ENCODE data around the gene EPHA4.
A peak's percentile ranks its signal among the peaks of the same experiment; 100 is the strongest.

Gene EPHA4

DNA sequence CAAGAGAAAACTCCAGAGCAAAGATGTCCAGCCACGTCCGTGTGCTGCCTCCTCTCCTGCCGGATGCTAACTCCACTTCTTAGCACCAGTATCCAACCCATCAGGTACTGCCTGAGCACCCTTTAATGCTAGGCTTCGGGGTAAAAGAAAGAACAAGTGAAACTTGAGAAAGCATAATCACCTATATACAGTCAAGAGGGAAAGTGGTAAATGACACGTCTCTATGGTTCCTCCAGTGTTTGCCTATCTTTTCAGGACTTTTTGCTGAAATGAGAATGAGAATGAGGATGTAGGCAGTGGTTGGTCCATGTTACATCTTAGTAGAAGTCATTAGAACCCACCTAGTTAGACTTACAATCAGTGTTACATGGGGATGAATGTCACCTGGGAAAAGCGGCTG lies 47.9 kb downstream of the EPHA4 start:
- H3K4me3 ChIP-seq (replicated peaks in 1 of 2; ENCODE audit: low read depth in 2 of 2, low read length in 2 of 2), result no peak overlapping the region
- no peak for DNase-seq (ENCODE audit: low read depth in 2 of 2)
- TF ChIP-seq, protein P1, sequence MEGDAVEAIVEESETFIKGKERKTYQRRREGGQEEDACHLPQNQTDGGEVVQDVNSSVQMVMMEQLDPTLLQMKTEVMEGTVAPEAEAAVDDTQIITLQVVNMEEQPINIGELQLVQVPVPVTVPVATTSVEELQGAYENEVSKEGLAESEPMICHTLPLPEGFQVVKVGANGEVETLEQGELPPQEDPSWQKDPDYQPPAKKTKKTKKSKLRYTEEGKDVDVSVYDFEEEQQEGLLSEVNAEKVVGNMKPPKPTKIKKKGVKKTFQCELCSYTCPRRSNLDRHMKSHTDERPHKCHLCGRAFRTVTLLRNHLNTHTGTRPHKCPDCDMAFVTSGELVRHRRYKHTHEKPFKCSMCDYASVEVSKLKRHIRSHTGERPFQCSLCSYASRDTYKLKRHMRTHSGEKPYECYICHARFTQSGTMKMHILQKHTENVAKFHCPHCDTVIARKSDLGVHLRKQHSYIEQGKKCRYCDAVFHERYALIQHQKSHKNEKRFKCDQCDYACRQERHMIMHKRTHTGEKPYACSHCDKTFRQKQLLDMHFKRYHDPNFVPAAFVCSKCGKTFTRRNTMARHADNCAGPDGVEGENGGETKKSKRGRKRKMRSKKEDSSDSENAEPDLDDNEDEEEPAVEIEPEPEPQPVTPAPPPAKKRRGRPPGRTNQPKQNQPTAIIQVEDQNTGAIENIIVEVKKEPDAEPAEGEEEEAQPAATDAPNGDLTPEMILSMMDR (IDR thresholded peaks at IDR 0.05; ENCODE audit: low read depth, low read length), result no peak

DNA sequence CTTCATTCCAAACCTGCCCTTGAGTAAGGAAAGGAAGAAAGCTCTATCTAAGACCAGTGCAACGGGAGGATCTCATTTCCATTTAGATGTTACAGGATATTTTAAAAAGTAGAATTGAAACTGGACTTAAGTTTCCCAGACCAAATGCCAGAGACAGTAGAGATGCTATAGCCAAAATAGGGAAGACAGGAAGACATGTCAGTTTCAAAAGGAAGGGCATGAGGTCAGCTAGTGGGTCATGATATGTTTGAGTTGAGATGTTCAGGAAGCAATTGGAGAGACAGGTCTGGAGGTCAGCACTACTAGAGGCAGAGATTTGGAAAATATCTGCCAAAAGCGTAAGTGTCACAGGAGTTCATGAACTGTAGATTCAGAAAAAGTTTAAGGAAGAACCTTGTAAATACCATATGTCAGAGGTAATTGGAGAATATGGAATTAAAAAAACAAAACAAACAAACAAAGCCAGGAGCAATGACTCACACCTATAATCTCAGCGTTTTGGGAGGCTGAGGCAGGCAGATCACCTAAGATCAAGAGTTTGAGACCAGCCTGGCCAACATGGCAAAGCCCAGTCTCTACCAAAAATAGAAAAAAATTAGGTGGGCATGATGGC lies 50.8 kb downstream of the EPHA4 start:
- no peak overlapping the region for H3K4me3 ChIP-seq (replicated peaks in 1 of 2; ENCODE audit: low read depth in 2 of 2, low read length in 2 of 2)
- no peak for DNase-seq (ENCODE audit: low read depth in 2 of 2)
- TF ChIP-seq, protein P1 (IDR thresholded peaks at IDR 0.05; ENCODE audit: low read depth, low read length), result no peak

DNA sequence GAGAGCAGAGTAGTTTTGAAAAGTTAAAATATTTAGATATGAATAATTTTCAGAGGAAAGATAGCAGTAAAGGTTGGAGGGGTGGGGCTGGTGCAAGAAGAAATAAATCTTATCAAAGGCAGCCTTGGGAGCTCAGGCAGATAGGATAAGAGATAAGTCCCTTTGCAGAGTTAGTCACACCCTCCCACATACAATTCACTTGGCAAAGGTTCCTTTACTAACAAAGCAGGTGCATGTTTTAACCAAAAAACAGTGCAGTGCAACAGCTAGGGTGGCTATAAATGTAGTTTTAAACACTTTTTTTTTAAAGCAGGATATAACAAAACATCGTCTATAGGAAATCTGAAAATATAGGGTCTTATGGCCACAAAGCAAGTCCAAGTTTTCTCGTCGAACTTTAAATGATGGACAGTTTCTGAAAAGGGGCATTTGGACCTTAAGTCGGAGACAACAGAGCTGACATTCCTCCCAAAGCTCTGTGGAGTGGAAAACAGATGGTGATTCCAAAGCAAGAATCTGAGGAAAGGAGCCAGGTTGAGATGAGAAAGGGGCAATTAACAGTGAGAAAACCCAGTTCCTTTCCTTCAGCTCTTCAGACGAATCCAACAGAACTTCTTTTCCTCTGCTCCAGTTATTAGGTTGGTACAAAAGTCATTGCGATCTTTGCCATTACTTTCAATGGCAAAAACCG lies 53.0 kb downstream of the EPHA4 start:
- no peak for DNase-seq (ENCODE audit: low read depth in 2 of 2)
- no peak overlapping the region for H3K4me3 ChIP-seq (replicated peaks in 1 of 2; ENCODE audit: low read depth in 2 of 2, low read length in 2 of 2)
- TF ChIP-seq, protein P1 (IDR thresholded peaks at IDR 0.05; ENCODE audit: low read depth, low read length), result no peak

DNA sequence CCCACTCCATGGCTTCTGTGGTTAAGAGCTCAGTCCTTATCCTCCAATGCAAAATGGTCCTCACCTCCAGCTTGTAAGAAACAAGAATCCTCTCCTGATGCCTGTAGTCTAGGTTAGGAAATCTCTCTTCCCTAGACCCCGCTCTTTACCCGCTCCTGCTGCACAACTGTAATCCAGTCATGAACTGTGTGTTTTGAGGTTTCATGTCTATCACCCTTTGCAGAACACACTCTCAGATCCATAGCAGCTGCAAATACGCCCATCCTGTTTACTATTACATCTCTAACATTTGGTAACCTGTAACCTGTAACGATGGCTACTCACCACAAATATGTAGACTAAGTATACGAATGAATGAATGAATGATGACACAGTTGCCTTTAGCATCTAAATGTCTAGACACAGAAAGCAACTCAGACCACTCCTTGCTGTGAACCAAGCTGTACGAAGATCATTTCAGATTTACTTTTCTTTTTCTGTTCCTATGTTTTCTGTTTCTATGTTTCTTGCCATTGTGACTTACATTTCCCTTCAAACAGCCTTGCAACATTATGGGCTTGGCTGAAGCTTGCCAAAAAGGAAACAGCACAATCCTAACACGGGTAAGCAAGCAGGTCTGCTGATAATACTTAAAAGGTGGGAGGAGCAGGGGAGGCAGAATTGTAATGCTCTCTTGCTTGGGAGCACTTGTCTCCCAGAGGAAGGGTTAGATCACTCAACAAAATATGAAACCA lies 53.7 kb downstream of the EPHA4 start:
- TF ChIP-seq, protein P1 (IDR thresholded peaks at IDR 0.05; ENCODE audit: low read depth, low read length), result no peak
- peak in 1 of 2 donors; percentile 40 for DNase-seq (ENCODE audit: low read depth in 2 of 2)
- H3K4me3 ChIP-seq (replicated peaks in 1 of 2; ENCODE audit: low read depth in 2 of 2, low read length in 2 of 2), result no peak overlapping the region

DNA sequence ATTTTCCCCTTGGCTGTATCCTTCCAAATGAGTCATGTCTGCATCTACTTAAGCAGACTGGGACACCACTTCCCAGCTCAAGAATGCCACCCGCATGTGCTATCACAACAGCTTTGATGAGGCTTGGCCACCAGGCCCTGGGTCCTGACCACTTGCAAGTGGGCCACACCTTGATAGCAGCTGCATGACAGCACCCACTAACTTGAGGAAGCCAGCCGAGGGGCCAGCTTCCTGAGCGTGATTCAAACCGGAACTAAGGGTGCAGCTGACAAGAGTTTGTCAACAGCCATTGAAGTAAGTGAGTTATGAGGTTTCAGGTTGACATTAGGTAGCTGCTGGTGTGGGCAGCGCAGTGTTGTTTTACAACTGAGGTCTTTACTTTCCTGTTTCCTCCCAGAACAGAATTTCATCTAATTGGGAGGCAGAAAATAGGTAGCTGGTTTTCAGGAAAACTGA lies 54.4 kb downstream of the EPHA4 start:
- TF ChIP-seq, protein P1 (IDR thresholded peaks at IDR 0.05; ENCODE audit: low read depth, low read length), result no peak
- no peak overlapping the region for H3K4me3 ChIP-seq (replicated peaks in 1 of 2; ENCODE audit: low read depth in 2 of 2, low read length in 2 of 2)

DNA sequence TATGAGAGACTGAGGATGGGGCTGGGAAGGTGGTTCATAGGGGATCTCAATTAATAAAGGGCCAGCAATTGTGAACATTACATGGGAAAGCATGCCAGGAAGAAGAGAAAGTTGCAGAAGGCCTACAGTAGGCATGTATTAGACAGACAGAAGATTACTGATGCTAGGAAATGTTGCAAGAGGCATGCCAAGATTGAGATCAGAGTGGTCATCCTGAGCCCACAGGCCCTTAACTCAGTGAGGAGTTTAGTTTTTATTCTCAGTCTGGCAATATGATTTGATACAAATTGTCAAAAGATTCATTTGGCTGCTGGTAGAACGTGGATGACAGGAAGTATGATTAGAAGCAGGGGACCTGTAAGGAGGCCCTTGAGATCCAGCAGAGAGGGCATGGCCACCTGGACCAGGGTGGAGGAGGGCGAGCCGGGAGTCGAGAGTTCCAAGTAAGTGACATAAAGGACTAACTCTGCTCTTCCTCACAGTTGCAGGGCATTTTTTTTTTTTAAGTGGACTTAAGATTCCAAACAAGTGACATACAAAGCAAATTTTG lies 54.9 kb downstream of the EPHA4 start:
- DNase-seq (ENCODE audit: low read depth in 2 of 2), result no peak
- no peak overlapping the region for H3K4me3 ChIP-seq (replicated peaks in 1 of 2; ENCODE audit: low read depth in 2 of 2, low read length in 2 of 2)
- TF ChIP-seq, protein P1 (IDR thresholded peaks at IDR 0.05; ENCODE audit: low read depth, low read length), result no peak

More for the DNA sequence above, 54.4 kb downstream of the EPHA4 start:
- peak; percentile 30 to 47 for DNase-seq (ENCODE audit: low read depth in 2 of 2)

Measured in cardiac fibroblast (primary cell).